Tibial nerve (tissue), 4 donors: Measurements from ENCODE around the gene PPP1R3G. TPM values are rescaled to one million over a fixed set of nuclear protein-coding genes. Genes with fewer than 3 reads are reported as not detected.
"Not testable (repeated sequence)": the region's sequence is repeated elsewhere in the genome, so short reads cannot be mapped to it uniquely, and the experiment has no call there.

Experiments
- DNase-seq, 2 donors: peaks; one replicate each; pipeline ENCODE4 v3.0.0-alpha.2; 2019; ENCODE audit warnings: low spot score in 2 of 2
- H3K27ac ChIP-seq, 4 donors: fragments of 200-600 bp; sonication (generic) in 3 of 4; one replicate each; pipeline ENCODE4 v1.5.1; 2017 to 2019; ENCODE audit warnings: mild to moderate bottlenecking in 1 of 4
- H3K27me3 ChIP-seq, 2 donors: fragments of 200-600 bp; sonication (generic) in 1 of 2; one replicate each; pipeline versions ENCODE4 v1.5.1 to v1.6.0; 2017 to 2019
- H3K36me3 ChIP-seq, 3 donors: fragments of 200-600 bp; sonication (generic); one replicate each; pipeline ENCODE4 v1.5.1; 2018 to 2019
- H3K4me1 ChIP-seq, 4 donors: fragments of 200-600 bp; sonication (generic) in 3 of 4; one replicate each; pipeline ENCODE4 v1.5.1; 2017 to 2019
- H3K4me3 ChIP-seq, 4 donors: fragments of 200-600 bp; sonication (generic) in 3 of 4; one replicate each; pipeline ENCODE4 v1.5.1; 2017 to 2019; ENCODE audit warnings: mild to moderate bottlenecking in 1 of 4, moderate library complexity in 1 of 4
- H3K9me3 ChIP-seq, 4 donors: fragments of 200-600 bp; sonication (generic) in 3 of 4; one replicate each; pipeline ENCODE4 v1.5.1; 2017 to 2019
- CTCF ChIP-seq, 5 experiments: fragments of 200-600 bp in 3 of 5; fragments of 450-650 bp in 2 of 5; sonication (generic) in 3 of 5; IDR thresholded peaks; one replicate each; pipeline ENCODE4 v1.5.1; 2016 to 2019; ENCODE audit warnings: antibody characterized with exemption in 5 of 5, mild to moderate bottlenecking in 3 of 5, moderate library complexity in 2 of 5
- EP300 ChIP-seq, 2 donors: sonication (generic); formaldehyde crosslinking; IDR thresholded peaks; one replicate each; pipeline ENCODE4 v1.6.1; 2017; ENCODE audit warnings: antibody characterized with exemption in 2 of 2, mild to moderate bottlenecking in 1 of 2
- POLR2A ChIP-seq, 2 donors: fragments of 450-650 bp; IDR thresholded peaks; one replicate each; pipeline ENCODE4 v1.6.1; 2017; ENCODE audit warnings: antibody characterized with exemption in 2 of 2, mild to moderate bottlenecking in 2 of 2, moderate library complexity in 2 of 2
- WGBS, 2 donors: methylation state at CpG; one replicate each; pipeline ENCODE4 v1.1.5; 2018; 5-methylcytosine and 5-hydroxymethylcytosine counted together
- total RNA-seq, 4 donors: library from RNA; depleted of rRNA; stranded (reverse); fragments of >200 nt; gene quantifications; one replicate each; pipeline ENCODE4 v1.1.0, GENCODE V29; 2016

PPP1R3G gene
- total RNA-seq, 4 donors from 2014 or later = 1.3 to 5.1 (median 2.1) TPM

- H3K9me3 ChIP-seq = no peaks in the 10 kb centered on the region
These were observed 31.3 kb downstream of the PPP1R3G start for GRCh38 chr6:5116243-5116991.

DNA sequence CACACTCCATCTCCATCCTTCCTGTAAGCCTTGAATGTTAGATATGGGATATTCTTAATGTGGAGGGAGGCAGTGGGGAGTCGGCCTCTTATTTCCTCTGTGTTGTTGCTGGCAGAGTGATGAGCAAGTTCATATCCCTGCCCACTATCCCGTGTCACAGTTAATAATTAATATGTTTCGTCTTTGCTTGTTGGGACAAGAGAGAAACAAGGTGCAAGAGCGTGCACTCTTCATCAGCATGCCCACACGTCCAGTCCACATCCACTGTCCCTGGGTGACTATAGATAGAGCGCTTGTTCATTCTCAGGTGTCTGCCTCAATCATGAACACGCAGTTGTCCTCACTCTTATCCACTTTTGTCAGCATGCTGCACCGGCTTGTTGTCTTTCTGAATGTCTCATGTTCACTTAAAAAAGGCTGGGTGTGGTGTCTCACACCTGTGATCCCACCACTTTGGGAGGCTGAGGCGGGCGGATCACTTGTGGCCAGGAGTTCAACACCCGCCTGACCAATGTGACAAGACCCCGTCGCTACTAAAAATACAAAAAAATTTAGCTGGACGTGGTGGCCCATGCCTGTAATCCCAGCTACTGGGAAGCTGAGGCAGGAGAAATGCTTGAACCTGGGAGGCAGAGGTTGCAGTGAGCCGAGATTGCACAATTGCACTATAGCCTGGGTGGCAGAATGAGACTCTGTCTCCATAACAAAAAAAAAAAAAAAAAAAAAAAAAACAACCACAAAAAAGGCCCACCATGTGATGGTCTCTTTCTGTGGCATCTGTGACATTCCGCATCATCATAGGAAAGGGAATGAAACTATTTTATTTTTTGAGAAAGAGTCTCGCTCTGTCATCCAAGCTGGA is 34.2 kb downstream of the PPP1R3G start:
- no peaks in the 10 kb centered on the region for H3K36me3 ChIP-seq
- 94 to 95% methylated on average over 17 of the region's 17 CpGs for WGBS, 2 donors
- no peaks in the 10 kb centered on the region for H3K4me1 ChIP-seq
- no peak for TF ChIP-seq POLR2A (IDR thresholded peaks at IDR 0.05)
- no peak for TF ChIP-seq CTCF (IDR thresholded peaks at IDR 0.05)
- TF ChIP-seq EP300 (IDR thresholded peaks at IDR 0.05) = no peak
- H3K4me3 ChIP-seq = no peak overlapping the region
- no peak for DNase-seq
- no peaks in the 10 kb centered on the region for H3K9me3 ChIP-seq
- H3K27ac ChIP-seq = no peak overlapping the region
- H3K27me3 ChIP-seq = no peaks in the 10 kb centered on the region

More at GRCh38 chr6:5116243-5116991, 31.3 kb downstream of the PPP1R3G start:
- TF ChIP-seq EP300 (IDR thresholded peaks at IDR 0.05) (no peak), POLR2A (IDR thresholded peaks at IDR 0.05) (no peak), CTCF (IDR thresholded peaks at IDR 0.05) (no peak)
- no peak overlapping the region for H3K27ac ChIP-seq
- H3K4me3 ChIP-seq = no peak overlapping the region
- H3K36me3 ChIP-seq = peaks cover 0 to 11% (median 0%) of the 10 kb centered on the region in 3 donors
- no peak for DNase-seq
- 84 to 85% methylated on average over 9 of the region's 9 CpGs for WGBS, 2 donors
- no peaks in the 10 kb centered on the region for H3K27me3 ChIP-seq
- H3K4me1 ChIP-seq = no peaks in the 10 kb centered on the region

- Histone ChIP-seq H3K36me3 (no peaks in the 10 kb centered on the region), H3K4me1 (no peaks in the 10 kb centered on the region), H3K27me3 (no peaks in the 10 kb centered on the region), H3K27ac (no peak overlapping the region), H3K4me3 (no peak overlapping the region), H3K9me3 (no peaks in the 10 kb centered on the region)
- TF ChIP-seq CTCF (IDR thresholded peaks at IDR 0.05) = no peak
- no peak for TF ChIP-seq EP300 (IDR thresholded peaks at IDR 0.05)
- TF ChIP-seq POLR2A (IDR thresholded peaks at IDR 0.05) = no peak
- 82 to 94% methylated on average over 10 of the region's 10 CpGs for WGBS, 2 donors
- DNase-seq = no peak
These were observed 34.9 kb downstream of the PPP1R3G start for GRCh38 chr6:5120011-5120410.

DNA sequence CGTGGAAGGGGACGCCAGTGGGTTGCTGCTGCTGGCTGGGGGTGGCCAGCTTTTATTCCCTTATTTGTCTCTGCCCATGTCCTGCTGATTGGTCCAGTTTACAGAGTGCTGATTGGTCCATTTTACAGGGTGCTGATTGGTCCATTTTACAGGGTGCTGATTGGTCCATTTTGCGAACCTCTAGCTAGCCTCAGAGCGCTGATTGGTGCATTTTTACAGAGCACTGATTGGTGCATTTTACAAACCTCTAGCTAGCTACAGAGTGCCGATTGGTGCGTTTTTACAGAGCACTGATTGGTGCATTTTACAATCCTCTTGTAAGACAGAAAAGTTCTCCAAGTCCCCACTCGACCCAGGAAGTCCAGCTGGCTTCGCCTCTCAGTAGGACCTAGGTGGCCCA is 35.4 kb downstream of the PPP1R3G start:
- 98 to 99% methylated on average over 8 of the region's 8 CpGs for WGBS, 2 donors
- not testable (repeated sequence) for H3K9me3 ChIP-seq, H3K27ac ChIP-seq, H3K27me3 ChIP-seq, DNase-seq, H3K4me3 ChIP-seq, H3K4me1 ChIP-seq, H3K36me3 ChIP-seq

- Histone ChIP-seq H3K9me3 (no peaks in the 10 kb centered on the region), H3K36me3 (no peaks in the 10 kb centered on the region), H3K27me3 (no peaks in the 10 kb centered on the region), H3K4me1 (no peaks in the 10 kb centered on the region), H3K4me3 (no peak overlapping the region), H3K27ac (no peak overlapping the region)
- TF ChIP-seq CTCF (IDR thresholded peaks at IDR 0.05) (no peak), POLR2A (IDR thresholded peaks at IDR 0.05) (no peak), EP300 (IDR thresholded peaks at IDR 0.05) (no peak)
- WGBS, 2 donors = 81 to 83% methylated on average over 6 of the region's 6 CpGs
- no peak for DNase-seq
These were observed 36.3 kb downstream of the PPP1R3G start for GRCh38 chr6:5121479-5121878.
